ENCODE results near the gene SLC4A4. TPM values are rescaled to one million over a fixed set of nuclear protein-coding genes. Genes with fewer than 3 reads are reported as not detected.

The SLC4A4 gene
- total RNA-seq, 1 donor from 2014 or later = 37.7 TPM

DNA sequence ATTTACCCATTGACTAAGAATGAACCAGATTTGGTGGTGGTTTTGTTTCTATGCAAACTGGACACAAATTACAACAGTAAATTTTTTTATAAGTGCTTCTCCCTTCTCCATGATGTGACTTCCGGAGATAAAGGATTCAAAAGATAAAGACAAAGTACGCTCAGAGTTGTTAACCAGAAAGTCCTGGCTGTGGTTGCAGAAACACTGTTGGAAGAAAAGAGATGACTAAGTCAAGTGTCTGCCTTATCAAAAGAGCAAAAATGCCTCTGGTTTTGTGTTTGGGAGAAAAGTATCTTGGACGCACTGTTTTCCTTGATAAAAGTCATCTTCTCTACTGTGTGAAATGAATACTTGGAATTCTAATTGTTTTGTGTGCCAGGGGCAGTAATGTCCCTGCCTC is 231.7 kb downstream of the SLC4A4 start:
- DNase-seq (ENCODE audit: extremely low spot score, unreplicated experiment) = no peak
- H3K27ac Mint-ChIP-seq (ENCODE audit: unreplicated experiment) = no peak overlapping the region
- H3K27me3 Mint-ChIP-seq (ENCODE audit: unreplicated experiment) = peaks cover 17% of the 10 kb centered on the region
- H3K36me3 Mint-ChIP-seq (ENCODE audit: unreplicated experiment) = peaks cover 36% of the 10 kb centered on the region
- peaks cover 6% of the 10 kb centered on the region for H3K4me1 Mint-ChIP-seq (ENCODE audit: unreplicated experiment)
- no peaks in the 10 kb centered on the region for H3K9me3 Mint-ChIP-seq (ENCODE audit: unreplicated experiment)
- H3K4me3 Mint-ChIP-seq (ENCODE audit: unreplicated experiment) = no peak overlapping the region
- TF ChIP-seq, protein P1, sequence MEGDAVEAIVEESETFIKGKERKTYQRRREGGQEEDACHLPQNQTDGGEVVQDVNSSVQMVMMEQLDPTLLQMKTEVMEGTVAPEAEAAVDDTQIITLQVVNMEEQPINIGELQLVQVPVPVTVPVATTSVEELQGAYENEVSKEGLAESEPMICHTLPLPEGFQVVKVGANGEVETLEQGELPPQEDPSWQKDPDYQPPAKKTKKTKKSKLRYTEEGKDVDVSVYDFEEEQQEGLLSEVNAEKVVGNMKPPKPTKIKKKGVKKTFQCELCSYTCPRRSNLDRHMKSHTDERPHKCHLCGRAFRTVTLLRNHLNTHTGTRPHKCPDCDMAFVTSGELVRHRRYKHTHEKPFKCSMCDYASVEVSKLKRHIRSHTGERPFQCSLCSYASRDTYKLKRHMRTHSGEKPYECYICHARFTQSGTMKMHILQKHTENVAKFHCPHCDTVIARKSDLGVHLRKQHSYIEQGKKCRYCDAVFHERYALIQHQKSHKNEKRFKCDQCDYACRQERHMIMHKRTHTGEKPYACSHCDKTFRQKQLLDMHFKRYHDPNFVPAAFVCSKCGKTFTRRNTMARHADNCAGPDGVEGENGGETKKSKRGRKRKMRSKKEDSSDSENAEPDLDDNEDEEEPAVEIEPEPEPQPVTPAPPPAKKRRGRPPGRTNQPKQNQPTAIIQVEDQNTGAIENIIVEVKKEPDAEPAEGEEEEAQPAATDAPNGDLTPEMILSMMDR (IDR thresholded peaks at IDR 0.05) = no peak

DNA sequence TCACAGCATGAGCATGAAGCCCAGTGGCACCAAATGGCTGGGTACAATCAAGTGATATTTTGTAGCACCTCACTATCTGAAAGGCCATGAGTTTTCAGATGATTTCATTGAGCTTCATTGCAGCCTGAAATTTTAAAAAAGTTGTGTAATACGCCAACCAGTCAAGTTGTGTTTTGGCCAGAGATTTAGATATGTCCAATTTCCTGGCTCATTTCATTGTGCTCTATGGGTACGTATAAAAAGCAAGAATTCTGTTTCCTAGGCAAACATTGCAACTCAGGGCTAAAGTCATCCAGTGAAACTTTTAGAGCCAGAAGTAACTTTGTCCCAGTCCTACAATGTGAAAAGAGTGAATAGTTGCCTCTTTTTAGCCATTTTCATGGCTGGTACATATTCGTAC is 232.5 kb downstream of the SLC4A4 start:
- H3K4me3 Mint-ChIP-seq (ENCODE audit: unreplicated experiment) = no peak overlapping the region
- H3K27me3 Mint-ChIP-seq (ENCODE audit: unreplicated experiment) = peaks cover 17% of the 10 kb centered on the region
- TF ChIP-seq, protein P1 (IDR thresholded peaks at IDR 0.05) = no peak
- peaks cover 6% of the 10 kb centered on the region for H3K4me1 Mint-ChIP-seq (ENCODE audit: unreplicated experiment)
- H3K36me3 Mint-ChIP-seq (ENCODE audit: unreplicated experiment) = peaks cover 32% of the 10 kb centered on the region
- H3K9me3 Mint-ChIP-seq (ENCODE audit: unreplicated experiment) = no peaks in the 10 kb centered on the region
- no peak for DNase-seq (ENCODE audit: extremely low spot score, unreplicated experiment)
- no peak overlapping the region for H3K27ac Mint-ChIP-seq (ENCODE audit: unreplicated experiment)

DNA sequence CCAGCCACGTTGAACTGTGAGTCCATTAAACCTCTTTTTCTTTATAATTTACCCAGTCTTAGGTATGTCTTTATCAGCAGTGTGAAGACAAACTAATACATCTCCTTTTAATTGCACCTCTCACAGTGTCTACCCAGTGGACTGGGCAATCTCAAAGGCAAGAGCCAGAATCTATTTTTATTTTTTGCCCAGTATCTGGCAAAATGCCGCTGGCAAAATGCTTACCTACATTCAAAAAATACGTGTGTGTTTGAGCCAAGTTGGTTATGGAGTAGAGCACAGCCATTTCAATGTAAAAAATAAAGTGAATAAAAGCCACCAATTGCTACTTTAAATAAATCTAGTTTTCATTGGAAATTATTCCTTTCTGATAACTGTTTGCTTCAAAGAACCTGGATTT is 245.2 kb downstream of the SLC4A4 start:
- H3K4me1 Mint-ChIP-seq (ENCODE audit: unreplicated experiment) = peaks cover 7% of the 10 kb centered on the region
- TF ChIP-seq, protein P1 (IDR thresholded peaks at IDR 0.05) = no peak
- no peaks in the 10 kb centered on the region for H3K36me3 Mint-ChIP-seq (ENCODE audit: unreplicated experiment)

DNA sequence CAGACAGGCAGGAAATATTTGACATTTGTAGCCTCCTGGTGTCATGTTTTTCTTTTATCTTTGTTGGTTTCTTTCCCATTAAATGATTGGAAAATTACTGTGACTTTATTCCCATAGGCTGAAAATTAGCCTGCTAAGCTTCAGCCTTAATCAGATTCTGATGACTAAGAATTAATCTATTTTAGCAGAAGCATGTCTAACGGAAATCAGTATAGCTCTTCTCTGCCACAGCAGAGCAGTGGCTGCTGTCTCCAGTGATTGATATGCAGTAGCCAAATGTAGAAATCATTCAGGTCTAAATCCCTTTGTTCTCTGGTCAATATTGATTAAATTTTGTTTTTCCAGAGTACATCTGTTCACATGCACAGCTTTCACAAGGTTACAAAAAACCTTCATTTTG is 245.8 kb downstream of the SLC4A4 start:
- TF ChIP-seq, protein P1 (IDR thresholded peaks at IDR 0.05) = no peak
- H3K27me3 Mint-ChIP-seq (ENCODE audit: unreplicated experiment) = no peaks in the 10 kb centered on the region
- peaks cover 7% of the 10 kb centered on the region for H3K4me1 Mint-ChIP-seq (ENCODE audit: unreplicated experiment)
- no peak overlapping the region for H3K27ac Mint-ChIP-seq (ENCODE audit: unreplicated experiment)
- no peak for DNase-seq (ENCODE audit: extremely low spot score, unreplicated experiment)
- H3K4me3 Mint-ChIP-seq (ENCODE audit: unreplicated experiment) = no peak overlapping the region
- no peaks in the 10 kb centered on the region for H3K9me3 Mint-ChIP-seq (ENCODE audit: unreplicated experiment)
- no peaks in the 10 kb centered on the region for H3K36me3 Mint-ChIP-seq (ENCODE audit: unreplicated experiment)

More for the DNA sequence above, 245.2 kb downstream of the SLC4A4 start:
- no peak for DNase-seq (ENCODE audit: extremely low spot score, unreplicated experiment)
- H3K9me3 Mint-ChIP-seq (ENCODE audit: unreplicated experiment) = no peaks in the 10 kb centered on the region
- H3K27ac Mint-ChIP-seq (ENCODE audit: unreplicated experiment) = no peak overlapping the region
- no peak overlapping the region for H3K4me3 Mint-ChIP-seq (ENCODE audit: unreplicated experiment)
- H3K27me3 Mint-ChIP-seq (ENCODE audit: unreplicated experiment) = no peaks in the 10 kb centered on the region

DNA sequence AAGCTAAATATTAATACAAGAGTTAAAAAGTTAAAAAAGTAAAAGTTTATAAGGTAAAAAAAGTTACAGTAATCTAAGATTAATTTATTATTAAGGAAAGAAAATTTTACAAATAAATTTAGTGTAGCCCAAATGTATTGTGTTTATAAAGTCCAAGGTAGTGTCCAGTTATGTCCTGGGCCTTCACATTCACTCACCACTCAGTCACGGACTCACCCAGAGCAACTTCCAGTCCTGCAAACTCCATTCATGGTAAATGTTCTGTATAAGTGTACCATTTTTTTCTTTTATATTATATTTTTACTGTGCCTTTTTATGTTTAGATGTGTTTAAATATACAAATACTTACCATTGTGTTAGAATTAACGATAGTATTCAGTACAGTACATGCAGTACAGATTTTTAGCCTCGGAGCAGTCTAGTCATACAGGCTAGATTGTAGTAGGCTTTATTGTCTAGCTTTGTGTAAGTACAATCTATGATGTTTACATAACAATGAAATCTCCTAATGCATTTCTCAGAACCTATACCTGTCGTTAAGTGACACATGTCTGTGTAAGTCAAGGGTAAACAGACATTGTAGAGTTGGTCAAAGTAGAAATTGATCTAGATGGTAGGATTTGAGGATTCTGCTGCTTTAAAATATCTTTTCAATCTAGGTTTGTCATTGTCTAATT is 247.4 kb downstream of the SLC4A4 start:
- no peak overlapping the region for H3K4me3 Mint-ChIP-seq (ENCODE audit: unreplicated experiment)
- H3K27me3 Mint-ChIP-seq (ENCODE audit: unreplicated experiment) = no peaks in the 10 kb centered on the region
- no peaks in the 10 kb centered on the region for H3K36me3 Mint-ChIP-seq (ENCODE audit: unreplicated experiment)
- TF ChIP-seq, protein P1 (IDR thresholded peaks at IDR 0.05) = no peak
- no peaks in the 10 kb centered on the region for H3K9me3 Mint-ChIP-seq (ENCODE audit: unreplicated experiment)
- H3K4me1 Mint-ChIP-seq (ENCODE audit: unreplicated experiment) = peaks cover 7% of the 10 kb centered on the region
- no peak for DNase-seq (ENCODE audit: extremely low spot score, unreplicated experiment)
- no peak overlapping the region for H3K27ac Mint-ChIP-seq (ENCODE audit: unreplicated experiment)
